Limb (tissue), 2 donors: ENCODE results near the gene GABBR2.

ENCODE experiments used
- DNase-seq, 2 donors: peaks; one replicate each; pipeline ENCODE4 v3.0.0-alpha.2; 2016; ENCODE audit errors: extremely low spot score in 2 of 2

GABBR2 gene

DNA sequence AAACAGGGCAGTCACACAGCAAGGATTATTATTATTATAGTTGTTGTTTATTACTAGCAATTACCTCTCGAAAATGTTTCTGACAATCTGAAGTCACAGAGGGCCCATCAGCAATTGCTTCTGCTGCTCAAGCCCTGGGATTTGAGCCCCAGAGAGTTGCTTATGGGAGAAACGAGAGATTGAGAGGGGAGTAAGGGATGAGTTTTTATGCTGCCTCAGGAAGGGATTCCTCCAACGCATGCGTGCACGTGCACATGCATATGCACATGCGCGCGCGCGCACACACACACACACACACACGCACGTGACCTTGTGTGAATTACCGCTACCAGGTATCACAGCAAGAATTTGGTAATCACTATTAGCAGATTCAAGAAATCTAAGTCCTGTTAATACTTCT lies 264.1 kb downstream of the GABBR2 start:
- DNase-seq: no peak

DNA sequence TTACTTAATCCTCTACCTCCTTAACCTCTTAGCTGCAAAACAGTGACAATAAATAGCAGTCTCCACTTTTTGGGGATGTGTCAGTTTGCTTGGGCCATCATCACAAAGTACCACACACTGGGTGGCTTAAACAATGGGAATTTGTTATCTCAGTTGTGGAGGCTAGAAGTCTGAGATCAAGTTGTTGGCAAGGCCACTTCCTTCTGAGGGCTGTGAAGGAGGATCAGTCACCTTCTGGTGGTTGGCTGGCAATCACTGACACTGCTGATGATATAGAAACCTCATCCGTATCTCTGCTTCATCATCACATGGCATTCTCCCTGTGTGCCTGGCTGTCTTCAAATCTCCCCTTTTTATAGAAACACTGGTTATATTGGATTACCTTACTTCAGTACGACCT lies 266.2 kb downstream of the GABBR2 start:
- no peak for DNase-seq

DNA sequence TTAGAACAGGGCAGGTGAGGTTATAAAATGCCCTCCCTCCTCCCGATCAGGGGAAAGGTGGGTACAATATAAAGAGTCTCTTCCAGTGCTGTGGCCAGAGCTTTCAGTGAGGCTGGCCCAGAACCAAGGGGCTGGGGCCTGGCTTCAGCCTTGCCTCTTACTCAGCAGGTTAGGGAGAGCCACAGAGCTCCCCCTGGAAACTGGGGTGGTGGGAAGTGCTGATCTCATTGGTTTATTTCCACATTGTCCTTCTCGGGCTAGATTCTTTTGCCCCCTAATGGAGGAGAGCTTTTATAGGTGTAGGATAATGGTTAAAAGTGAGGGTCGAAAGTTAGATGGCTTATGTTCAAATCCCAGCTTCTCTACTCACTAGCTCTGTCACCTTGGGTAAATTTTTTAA lies 266.6 kb downstream of the GABBR2 start:
- DNase-seq: no peak

DNA sequence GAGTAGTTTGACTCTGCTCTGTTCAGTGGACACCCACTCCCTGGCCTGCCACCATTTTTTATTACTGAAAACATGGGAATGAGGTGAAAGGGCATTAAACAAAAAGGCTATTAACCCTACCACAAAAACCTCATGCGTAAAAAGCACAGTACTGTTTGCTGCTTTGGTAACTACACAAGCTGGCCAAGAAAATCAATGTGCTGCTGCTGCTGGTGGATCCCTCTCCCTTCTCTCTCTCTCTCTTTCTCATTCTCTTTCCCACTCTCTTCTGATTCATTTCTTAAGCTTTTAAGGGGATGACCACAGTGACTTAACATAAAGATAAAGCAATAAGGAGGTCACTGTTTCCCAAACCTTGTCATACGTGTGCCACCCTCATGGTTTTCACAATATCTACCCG lies 270.1 kb downstream of the GABBR2 start:
- no peak for DNase-seq

DNA sequence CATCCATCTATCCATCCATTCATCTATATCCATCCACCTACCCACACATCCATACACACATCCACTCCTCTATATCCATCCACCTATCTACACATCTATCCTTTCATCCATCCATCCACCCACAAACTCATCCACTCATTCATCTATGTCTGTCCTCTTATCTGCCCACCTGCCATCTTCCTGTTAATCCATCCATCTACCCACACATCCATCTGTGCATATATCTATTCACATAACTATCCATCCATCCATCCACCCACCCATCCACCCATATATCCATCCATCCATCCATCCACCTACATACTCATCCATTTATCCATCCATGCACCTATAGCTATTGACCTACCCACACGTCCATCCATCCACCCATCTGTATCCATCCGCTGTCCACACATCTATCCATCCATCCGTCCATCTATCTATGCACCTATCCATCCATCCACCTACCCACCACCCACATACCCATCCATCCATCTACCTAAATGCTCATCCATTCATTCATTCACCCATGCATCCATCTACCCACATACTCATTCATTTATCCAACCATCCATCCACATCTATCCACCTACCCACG lies 271.2 kb downstream of the GABBR2 start:
- DNase-seq: no peak

DNA sequence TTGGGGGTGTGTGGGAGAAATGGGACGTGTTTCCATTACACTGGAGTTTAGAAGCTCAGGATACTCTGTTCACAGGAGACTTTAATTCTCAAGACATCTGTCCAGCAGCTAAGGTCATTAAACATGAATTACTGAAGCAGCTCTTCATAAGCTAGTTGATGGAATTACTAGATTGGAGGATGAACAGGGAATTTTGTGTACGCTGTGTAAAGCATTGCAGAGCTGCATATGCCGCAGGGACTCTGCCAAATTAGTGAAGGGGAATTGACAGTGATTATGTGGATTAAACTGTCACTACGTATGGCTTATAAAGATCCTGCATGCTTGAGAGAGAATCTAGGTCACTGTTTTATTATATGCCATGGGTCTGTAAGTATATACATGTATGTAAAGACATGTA lies 275.8 kb downstream of the GABBR2 start:
- no peak for DNase-seq

DNA sequence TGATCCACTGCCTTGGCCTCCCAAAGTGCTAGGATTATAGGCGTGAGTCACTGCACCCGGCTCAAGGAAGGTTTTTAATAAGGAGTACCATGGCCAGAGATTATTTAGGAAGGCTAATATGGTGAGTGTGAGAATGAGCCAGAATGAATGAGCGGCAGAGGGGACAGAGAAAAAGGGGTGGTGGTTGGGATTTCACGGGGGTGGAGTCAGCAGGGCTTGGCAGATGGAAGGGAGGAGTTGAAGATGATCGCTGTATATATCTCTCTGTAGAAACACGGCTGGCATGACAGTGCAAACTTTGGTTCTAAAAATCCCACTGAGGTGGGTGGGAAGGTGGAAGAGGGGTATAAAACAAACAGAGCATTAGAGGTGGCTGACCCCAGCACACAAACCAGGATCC lies 276.6 kb downstream of the GABBR2 start:
- DNase-seq: no peak

DNA sequence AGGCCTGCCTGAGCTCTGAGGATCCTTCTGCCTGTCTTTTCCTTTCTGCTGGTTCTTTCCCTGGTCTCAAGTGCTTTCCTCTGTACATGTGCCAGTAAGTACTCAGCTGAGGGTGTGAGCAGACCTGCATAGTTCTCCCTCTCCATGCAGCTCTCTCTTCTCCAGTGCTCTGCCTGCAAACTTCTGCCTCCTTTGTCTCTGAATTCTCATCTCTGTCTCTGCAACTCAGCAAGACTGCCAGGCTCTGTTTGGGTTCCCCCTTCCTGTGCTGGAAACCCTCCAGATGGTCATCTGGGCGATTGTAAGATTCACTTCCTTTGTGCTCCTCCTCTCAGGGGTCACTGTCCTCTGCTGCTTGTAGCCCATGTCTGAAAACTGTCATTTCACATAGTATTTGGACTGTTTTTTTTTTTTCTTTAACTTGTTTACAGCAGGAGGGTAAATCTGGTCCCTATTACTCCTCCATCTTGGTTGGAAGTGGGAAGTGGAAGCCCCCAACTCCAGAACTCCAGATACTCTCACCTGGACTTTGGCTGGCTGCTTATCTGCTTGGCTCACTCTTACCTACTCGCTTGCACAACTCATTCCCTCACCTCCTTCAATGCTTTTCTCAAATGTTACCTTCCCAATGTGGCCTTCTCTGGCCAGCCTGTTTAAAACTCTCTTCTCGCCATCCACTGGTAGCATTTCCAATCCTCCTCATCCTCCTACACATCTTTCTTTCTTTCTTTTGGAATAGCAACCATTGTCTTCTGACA lies 278.0 kb downstream of the GABBR2 start:
- no peak for DNase-seq

DNA sequence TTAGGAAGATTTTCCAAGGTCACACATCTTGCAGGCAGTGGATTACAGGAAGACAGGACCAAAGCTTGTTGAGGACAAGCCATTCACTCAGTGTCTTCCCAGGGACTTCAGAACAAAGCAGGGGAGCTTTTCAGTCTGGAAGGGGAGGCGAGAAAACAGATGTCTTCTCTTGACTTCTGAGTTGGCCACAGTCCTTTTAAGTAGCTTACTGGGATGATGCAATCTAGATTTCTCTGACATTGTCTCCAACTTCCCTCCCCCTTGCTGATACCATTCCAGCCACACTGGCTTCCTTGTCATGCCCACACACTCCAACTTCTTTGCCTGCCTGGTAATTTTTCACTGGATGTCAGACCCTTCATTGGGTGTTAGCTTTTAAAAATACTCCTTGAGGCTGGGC lies 279.1 kb downstream of the GABBR2 start:
- no peak for DNase-seq

DNA sequence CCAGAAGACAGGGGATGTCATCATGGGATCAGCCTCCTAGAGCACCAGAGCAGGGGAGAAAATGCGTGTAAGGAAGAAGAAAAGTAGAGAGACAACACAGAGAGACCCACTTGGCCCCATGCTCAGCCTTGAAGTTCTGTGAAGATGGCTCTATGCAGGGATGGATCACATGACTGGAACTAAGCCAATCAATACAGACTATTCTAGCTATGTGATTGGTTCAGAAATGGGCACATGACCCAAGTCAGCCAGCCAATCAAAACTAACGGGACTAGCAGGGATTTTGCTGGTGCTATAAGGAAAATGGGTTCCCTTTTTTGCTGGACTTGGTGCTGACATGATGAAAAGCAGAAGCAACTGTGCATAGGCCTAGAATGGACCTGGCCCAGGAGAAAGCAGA lies 280.3 kb downstream of the GABBR2 start:
- no peak for DNase-seq

DNA sequence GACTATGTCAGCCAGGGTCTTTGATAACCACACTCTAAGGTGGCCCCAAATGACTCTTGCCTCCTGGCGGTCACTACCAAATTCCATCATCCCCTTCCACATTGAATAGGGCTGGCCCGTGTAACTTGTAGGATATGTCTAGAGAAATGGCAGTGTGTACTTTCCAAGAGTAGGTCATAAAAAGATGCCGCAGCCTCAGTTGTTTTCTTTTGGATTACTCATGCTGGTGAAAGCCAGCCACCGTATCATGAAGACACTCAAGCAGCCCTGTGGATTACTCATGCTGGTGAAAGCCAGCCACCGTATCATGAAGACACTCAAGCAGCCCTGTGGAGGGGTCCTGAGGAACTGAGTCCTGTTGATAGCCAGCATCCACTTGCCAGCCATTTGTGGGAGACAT lies 281.2 kb downstream of the GABBR2 start:
- no peak for DNase-seq

DNA sequence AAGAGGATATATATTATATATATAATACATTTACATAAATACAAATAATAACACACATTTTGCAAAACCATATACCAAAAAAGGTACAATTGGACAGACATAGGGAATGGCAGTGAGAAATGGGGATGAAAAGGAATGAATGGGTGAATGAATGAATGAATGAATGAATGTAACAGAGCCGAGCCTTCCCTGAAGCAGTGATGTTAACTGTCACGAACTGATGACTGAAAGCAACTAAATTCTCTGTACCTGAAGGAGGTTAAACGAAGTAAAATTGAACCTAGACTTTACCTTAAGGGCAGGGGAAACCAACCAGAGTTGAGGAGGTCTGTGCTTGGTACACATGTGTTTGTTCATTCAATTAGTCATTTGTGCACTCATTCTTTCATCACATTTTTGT lies 283.7 kb downstream of the GABBR2 start:
- DNase-seq: no peak

DNA sequence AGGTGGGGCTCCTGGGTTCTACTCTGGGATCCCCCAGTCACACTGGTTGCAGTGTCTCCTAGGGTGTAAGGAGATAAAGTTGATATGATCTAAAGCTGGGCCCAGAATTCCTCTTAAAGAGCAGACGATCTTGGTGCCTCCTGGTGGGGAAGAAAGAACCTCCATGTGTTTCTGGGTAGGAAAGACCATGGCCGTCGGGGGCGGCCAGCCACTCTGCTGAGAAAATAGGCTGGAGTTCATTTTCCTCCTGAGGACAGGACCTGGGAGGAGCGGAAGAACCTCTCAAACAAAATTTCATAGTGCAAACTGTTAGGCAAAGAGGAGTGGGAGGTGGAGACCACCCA lies 289.5 kb downstream of the GABBR2 start:
- no peak for DNase-seq

DNA sequence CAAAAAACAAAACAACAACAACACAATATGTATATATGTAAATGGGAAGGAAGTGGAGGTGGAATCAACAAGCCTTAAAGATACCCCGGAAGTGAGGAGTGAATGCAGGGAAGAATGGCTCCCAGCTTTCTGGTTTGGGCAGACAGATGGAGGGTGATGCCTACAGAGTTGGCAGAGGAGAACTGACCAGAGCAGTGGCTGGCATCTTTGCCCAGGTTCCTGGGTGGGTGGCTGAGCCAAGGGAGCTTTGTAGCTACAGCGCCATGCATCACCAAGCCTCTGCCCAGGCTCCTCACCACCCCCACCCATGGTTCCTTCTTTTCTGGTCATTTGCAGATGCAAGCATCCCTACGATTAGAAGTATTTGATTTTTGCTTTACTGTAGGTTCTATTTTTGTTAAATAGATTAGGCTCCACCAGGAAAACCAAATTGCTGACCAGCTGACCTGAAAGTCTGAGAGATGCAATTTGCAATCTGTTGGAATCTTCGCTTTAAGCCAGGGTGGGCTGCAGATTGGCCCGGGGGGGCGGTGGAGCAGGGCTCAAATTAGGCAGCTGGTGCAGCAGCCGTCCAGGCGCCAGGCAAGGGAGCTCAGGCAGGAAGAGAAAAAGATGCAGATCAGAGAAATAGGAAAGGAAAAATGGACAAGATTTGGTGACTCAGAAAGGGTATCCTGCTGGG lies 290.0 kb downstream of the GABBR2 start:
- no peak for DNase-seq

DNA sequence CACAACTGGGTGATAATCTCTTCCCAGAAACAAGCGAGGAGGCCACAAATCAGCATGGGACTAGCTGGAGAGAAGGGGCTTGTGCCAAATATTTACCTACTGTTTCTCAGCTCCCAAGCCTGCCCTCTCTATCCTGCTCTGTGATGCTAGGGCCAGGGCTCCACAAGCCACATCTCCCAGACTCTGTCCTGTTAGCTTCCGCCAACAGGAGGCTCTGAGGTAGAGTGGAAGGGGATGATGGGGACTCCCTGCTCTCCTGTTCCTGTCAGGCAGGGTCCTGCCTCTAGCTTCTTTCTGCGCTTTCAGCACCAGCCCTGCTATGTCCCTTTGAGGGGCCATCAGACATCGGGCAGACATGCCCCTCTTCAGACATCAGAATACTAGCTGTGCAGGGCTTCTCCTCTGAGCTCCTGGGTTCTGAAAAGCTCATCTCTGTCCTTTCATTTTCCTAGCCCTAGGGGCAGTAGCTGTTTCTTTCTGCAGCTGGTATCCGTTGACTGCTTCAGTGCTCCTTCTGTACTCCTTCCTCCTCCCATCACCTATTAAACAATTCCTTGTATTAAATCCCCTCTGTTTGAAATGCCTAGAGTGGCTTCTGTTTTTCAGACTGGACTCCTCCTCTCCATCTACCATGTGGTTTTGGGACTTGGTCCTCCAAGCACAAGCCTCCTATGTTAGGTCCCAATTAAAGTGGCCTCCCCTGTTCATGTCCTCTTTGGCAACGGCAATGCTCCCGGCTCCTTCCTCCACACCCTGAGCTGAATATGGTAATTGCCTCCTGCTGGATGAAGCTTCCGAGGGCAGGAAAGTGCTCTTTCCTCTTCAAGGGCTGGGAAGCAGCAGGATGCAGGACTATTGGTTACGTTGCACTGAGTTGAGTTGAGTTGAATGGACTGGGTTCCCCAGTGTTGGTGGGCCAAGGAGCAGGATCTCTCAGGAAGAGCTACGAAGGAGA lies 292.2 kb downstream of the GABBR2 start:
- DNase-seq: no peak

DNA sequence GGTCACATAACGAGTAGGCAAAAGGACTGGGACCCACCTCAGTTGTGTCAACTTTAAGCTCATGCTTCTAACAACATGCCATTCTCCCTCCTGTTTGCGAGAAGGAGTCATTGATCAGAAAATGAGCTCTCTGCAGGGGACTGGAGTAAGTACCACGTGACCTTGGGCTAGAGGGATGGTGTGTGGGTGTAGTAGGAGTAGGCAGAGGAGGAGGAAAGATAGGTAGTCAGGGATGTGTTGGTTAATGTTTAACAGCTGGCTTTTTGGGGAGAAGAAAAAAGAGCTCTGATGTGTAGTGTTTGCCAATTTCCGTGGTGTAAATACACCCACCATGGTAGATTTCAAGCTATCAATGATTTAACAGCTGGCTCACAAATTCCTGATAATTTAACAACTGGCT lies 293.0 kb downstream of the GABBR2 start:
- no peak for DNase-seq

DNA sequence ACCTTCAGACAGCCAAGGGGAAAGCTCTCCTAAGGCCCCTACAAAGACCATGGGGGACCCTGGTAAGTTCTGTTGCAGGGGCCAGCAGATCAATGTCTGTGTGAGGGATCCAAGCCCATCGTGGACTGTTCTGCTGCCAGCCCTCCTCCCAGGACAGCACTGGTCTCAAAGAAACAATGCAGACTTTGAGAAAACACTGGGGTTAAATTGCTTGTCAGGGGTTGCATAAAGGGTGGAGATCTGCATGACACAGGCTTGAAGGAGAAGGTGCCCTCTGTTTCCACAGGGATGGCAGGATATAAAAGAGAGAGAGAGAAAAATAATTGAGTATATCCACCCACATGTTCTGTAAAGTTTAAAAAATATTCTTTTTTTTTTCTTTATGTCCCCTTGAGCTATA lies 295.7 kb downstream of the GABBR2 start:
- no peak for DNase-seq

DNA sequence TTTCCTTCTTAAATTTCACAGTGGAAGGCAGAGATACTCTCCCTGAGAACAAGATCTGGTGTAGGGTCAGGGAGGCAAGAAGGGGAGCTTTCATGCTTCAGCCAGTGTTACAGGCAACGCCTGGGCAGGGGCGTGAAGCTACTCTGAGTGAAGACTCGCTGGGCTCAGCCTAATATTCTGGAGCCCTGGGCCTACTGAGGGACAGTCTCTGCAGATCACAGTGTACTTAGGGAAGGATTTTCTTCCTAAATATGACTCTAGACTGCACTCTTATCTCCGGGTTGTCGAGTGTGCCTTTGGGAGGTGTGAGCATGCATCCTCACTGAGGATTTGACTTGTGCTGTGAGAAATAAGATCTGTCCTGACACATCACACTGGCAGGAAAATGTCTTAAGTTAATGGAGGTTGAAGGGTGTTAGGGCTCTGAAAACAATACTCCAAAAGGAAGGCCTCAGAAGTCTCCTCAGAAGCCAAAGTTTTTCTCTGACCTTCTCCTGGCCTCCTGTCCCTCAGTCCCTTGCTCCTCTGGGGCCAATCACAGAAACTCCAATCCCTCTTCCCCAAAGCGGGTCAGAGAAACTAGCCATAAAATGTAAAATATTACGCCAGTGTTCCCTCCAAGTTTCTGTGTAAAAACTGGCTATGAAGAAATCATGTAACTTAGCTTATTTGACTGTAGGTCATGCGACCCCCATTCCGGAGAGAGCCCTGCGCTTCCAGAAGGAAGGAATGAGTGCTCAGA lies 296.5 kb downstream of the GABBR2 start:
- DNase-seq: no peak

DNA sequence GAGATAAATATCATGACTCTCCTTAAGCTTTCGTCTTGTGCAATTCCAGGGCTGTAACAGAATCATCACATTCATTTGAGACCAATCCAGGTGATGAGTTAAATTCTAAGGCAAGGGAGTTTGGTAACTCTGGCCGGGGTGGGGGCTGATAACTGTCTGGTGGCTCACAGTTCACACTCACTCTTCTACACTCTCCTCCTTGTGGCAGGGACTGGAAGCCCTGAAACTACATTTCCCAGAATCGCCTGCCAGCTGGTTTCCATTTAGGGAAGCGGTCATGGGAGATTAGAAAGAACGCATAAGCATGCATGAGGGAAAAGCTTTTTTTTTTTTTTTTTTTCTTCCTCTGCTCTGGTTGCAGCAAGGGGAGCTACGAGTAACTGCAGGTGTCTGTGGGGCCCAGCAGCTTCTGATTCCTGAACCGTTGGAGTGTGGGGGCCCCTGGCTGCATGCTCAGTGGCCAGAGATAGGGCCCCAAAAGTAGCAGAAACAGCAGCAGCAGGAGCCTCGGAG lies 298.5 kb downstream of the GABBR2 start:
- DNase-seq: peak; percentile 70

DNA sequence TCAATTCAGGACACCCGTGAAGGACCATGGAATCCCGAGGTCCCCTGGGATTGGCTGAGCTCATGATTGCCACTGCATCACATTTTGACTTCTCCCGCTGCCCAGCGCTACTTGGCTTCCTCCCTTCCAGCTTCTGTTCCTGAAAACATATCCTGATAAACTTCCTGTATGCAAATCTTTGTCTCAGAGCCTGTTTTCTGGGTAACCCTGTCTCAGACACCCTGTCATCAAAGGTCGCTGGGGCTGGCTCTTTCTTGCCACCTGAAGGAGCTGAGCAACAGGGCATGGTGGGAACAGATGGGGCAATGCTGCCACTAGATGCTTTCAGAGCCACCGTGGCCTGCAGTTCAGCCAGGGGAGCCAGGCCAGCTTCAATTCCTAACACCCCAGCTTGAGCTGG lies 299.0 kb downstream of the GABBR2 start:
- no peak for DNase-seq

DNA sequence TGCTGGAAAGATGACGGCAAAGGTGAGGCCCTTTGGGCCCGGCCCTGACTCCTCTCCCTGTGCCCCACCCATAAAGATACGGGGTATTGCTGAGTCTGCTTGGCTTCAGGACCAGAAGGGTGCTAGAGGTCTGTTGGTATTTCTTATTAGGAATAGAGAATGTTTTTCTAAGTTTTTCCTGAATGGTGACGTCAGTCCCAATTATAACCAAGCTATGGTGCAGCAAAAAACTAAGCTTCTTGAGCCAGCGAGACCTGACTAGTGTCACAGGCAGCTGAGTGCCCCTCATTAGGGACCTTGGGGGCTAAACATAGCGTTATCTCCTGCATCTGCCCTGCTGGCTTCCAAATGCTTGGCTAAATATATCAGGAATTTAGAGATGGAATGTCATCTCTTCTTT lies 302.3 kb downstream of the GABBR2 start:
- no peak for DNase-seq
